GM18868 (cell line): Measurements from ENCODE around the gene NPY2R.

Source experiments
- ATAC-seq: cut with Tn5 transposase; IDR thresholded peaks from one replicate; pipeline ENCODE4 v1.9.1; 2021; ENCODE audit warnings: mild to moderate bottlenecking, moderate library complexity; ENCODE audit not compliant: unreplicated experiment

Gene NPY2R, protein sequence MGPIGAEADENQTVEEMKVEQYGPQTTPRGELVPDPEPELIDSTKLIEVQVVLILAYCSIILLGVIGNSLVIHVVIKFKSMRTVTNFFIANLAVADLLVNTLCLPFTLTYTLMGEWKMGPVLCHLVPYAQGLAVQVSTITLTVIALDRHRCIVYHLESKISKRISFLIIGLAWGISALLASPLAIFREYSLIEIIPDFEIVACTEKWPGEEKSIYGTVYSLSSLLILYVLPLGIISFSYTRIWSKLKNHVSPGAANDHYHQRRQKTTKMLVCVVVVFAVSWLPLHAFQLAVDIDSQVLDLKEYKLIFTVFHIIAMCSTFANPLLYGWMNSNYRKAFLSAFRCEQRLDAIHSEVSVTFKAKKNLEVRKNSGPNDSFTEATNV

DNA sequence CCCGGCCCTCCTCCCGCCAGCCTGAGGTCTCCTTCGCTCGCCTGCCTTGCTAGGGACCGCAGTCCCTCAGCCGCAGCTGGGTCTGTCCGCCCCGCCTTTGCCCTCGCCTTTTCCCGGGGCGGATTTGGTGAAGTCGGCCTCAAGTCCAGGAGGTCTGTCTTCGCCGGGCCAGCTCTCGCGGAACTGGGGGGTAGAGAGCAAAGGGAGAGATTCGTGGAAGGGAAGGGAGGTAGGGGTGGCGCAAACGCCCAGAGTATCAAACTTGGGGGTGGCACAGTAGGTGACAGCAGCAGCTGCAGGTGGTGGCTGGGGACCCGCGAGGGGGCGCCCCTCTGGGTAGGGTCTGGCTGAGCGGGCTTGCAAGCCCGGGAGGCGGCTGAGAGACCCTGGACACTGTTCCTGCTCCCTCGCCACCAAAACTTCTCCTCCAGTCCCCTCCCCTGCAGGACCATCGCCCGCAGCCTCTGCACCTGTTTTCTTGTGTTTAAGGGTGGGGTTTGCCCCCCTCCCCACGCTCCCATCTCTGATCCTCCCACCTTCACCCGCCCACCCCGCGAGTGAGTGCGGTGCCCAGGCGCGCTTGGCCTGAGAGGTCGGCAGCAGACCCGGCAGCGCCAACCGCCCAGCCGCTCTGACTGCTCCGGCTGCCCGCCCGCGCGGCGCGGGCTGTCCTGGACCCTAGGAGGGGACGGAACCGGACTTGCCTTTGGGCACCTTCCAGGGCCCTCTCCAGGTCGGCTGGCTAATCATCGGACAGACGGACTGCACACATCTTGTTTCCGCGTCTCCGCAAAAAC lies at the start of gene NPY2R:
Gene NPY2R (plus strand): TSS at position 379 of the 797 bp plus-strand sequence. CDS start 5,304 bp downstream, outside the sequence.
- no peak for ATAC-seq

DNA sequence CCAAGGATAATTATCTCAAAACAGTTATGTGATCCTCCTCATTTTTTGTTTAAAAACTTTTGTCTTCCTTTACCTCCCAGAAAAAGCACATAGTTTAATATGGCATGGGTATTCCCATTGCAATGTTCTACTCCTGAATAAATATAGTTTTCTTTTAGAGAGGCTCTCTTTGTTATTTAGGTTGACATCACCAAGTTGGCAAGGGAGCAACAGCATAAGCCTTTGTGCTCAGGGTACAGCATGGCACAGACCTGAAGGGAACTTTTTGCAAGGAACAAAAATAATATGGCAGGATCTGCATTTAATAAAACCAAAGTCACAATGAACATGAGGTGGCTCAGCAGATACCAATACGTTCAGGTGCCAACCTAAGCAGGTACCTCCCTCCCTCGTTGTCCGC lies 47.1 kb upstream of the NPY2R start:
- ATAC-seq: no peak

DNA sequence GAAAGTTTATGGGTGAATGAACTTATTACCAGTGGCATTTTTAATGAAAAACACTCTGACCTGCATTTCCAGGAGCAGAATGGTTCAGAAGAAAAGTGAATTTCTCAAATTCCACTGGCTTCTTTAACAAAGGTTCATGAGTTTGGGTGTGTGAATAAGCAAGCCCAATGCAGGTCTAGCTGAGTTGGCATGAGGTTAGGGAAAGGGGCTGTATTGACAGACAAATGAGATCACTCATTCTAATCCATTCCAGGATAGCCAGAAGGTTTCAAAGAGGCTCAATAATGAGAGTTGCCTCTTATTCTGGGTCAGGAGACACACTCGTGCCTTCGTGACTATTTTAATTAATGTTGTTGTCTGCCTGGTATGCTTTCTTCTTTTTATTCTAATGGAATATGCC lies 43.7 kb upstream of the NPY2R start:
- no peak for ATAC-seq

DNA sequence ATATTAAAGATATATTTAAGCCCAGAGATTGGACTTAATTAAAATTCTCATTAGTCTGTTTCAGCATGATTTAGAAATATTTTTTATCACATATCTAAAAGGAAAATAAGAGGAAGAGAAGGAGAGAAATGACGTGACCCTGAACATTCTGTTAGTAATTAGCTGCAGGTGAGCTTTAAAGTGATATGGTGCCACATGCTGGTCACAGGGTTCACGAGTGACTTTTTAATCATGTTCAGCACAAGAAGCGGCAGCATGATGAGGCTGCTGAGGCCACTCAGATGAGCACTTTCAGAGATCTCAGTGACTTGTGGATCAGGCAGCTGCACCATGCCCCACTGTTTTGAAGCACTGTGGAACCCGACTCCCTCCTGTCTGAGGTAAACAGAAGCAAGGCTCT lies 37.9 kb upstream of the NPY2R start:
- no peak for ATAC-seq

DNA sequence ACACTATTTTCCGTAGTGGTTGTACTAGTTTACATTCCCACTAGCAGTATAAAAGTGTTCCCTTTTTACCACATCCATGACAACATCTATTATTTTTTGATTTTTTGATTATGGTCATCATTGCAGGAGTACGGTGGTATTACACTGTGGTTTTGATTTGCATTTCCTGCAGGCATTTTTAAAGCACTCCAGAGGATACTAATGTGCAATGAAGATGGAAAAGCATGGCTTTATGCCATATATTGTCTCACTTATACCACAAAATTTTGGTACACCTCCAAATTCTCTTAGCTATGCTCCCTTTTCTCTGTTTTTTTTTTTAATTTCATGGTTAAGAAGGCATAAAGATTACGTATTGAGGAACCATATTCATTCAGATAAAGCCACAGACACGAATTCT lies 35.1 kb upstream of the NPY2R start:
- ATAC-seq: no peak

DNA sequence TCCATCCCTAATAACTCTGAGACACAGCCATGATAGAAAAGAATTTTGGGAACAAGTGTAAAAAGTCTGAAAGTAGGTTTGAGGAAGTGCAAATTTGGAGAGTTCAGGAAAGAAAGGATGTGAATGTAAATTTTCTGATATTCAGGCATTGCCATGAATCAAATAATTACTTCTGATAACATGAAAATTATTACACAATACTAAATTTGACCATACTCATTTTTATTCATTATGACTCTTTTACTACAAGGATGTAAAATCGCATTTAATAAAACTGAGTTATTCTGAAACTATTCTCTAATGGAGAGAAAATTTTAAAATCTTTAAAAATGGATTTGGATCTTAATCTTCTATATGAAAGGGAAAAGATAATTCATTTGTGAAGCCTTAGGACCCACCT lies 33.8 kb upstream of the NPY2R start:
- no peak for ATAC-seq

DNA sequence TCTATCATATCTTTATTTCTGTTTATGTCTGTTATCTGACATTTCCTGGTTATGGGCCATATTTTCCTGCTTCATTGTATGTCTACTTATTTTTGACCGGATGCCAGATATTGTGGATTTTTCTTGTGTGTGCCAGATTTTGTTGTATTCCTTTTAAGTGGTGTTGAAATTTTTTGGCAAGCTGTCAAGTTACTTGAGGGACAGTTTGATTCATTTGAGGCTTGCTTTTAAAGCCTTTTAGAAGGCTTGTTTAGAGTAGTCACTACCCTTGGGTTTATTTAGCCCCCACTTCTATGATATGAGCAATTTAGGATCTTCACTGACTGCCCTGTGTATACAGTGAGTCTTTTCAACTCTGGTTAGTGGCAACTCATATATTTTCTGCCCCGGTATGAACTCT lies 29.2 kb upstream of the NPY2R start:
- ATAC-seq: no peak

DNA sequence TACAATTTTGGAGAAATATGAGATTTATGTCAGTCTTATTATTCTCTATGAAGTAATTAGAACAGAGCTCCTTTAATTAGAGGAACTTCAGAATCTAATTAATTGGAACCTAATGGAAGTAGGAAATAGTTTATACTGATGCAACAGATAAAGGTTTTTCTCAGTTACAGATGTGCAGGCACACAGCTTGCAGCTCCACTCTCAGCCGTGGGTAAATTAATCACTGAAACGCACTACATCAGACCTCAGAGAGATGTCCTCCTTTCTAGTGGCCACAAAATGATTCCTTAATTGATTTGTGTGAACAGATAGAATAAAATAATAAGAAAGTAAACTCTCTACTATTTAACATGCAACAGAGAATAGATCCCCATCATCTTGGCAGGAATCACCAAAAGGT lies 21.5 kb upstream of the NPY2R start:
- ATAC-seq: no peak

DNA sequence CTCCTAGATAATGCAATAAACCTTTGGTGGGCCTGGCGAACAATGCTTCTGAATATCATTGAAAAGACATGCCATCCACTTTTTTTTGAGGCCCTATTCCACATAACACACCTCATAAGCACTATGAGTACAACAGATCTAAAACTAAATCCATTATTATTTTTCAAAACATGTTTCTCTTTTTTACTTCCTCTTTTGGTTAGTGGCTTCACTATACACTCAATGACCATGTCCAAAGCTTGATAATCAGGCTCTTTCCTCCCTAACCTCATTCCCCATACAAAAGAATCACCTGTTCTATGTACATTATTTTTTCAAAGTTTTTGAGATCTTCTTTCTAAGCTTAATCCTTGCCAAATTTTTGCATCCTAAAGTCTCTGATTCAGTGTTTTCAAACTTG lies 20.4 kb upstream of the NPY2R start:
- ATAC-seq: peak; percentile 53

DNA sequence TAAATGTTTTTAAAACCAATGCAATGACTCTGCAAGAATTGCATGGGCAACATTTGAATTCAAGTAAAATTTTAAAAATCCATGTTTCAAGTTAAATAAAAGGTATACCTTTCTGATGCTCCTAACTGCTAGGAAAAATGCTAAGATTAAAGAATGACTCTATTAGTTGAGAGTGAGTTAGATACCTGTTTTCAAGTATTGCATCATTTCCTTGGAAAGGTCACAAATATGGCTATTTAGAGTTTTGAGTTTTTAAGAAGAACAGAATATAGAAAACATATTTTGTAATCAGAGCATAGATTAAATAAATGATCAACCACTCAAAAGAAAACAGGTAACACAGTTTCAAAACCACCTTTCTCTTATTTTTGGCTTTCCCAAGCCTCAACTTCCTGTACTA lies 18.3 kb upstream of the NPY2R start:
- no peak for ATAC-seq

DNA sequence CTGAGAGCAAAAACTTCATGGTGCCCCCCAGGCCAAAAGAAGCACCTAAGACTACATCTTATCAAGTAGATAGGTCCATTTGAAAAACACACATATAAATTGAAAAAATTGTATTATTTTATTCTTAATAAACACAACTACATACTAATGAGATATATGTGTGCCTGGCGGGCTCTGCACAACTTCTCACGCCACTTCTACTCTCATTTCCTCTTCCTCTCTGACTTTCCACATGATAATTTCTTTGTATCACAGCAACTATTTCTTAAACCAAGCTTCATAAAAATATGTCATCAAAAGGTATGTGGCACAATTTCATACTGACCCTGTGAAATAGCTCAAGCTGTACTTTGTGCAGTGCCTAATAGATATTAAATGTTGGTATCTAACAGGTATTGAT lies 10.7 kb upstream of the NPY2R start:
- ATAC-seq: no peak

DNA sequence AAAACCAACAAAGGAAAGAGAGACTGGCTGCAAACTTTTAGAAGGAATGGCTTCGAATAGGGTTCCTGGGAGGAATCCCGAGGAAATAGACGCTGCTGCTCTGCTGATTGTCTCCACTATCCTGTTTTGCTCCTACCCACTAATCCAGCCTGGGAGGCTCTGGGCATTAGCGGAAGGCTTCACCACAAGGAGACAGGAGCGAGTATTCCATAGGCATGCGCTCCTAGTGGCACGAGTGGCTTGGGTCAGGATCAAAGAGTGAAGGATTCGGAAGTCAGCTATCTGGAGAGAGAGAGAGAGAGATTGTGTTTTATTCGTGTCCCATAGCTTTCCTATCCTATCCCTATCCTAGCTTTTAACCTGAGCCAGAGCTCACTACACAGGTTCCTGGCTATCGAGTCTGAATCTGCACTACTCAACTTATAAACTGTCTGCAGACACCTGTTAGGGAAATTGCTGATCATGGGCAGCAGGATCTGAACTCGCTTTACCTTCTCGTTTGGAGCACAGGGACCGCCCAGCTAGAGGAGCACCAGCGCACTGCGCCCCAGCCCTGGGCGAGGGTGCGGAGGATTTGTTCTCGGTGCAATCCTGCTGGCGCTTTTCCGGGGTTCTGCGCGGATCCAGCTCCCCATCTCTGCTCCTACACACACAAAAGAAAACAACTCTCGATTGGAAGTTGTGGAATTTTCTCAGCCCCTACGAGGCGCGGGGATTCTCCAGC lies 740 bp upstream of the NPY2R start:
- no peak for ATAC-seq

DNA sequence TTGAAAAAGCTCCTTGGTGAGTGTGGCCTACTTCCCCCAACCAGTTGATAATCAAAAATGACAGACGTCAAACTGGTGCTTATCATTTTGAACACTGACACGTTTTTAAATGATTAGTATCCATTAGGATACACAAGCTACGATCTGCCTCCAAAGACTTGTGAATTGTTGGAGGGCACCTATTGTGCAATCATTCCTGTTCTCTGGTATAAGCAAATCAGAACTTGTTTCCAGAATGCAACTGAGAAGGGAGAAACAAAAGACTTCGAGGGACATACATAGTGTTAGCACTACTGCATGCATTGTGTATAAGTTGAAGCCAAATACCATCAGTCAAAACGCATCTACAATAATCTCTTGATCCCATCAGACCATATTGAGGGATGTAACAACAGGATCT lies 11.6 kb downstream of the NPY2R start:
- no peak for ATAC-seq

DNA sequence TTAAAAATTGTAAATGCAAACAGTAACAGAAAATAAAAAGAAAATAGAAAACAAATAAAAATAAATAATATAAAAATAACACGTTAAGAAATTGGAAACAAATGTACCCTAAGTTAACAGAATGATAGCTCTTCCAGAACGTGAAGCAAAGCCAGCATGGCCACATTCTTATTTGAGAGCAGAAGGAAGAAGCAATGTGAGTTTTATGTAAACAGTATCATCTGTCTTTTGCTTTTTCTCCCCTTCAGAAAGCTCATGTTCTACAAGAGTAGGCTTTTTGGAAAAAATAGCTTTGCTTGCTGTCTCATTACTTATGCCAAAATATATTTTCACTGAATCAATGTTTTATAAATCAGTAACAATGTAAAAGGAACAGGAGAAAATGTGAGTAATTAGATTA lies 18.7 kb downstream of the NPY2R start:
- no peak for ATAC-seq

DNA sequence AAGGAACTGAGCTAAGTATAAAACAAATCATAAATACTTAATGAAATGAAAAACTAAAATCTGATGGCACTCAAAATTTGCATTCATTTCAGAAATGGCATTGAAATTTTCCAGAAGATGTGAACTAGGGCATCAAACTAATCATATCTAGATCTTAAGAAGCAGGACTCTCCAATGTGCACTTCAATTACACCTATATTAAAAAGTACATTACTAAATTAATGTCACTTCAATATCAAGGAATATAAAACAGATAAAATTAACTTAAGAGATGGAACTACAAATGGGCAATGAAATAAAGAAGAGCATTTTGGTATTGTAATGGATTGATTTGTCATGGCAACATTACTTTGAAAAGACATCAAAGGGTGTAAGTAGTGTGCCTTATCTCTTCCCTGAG lies 20.3 kb downstream of the NPY2R start:
- ATAC-seq: no peak

DNA sequence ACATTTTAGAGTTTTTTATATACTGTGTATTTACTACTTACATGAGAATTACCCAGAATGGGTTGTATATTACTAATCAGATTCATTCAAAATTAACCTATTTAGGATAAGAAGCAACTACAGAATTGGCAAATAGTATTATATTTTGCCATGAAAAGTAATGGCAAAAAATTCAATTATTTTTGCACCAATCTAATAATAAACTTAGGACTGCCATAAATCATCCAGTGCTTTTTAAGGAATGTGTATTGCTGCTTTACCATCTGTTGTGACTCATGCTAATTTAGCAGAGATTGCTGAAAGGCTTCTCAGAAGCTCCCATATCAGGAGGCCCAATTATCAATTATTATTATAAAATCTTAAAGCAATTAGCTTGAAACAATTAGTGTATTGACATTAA lies 24.0 kb downstream of the NPY2R start:
- ATAC-seq: no peak

DNA sequence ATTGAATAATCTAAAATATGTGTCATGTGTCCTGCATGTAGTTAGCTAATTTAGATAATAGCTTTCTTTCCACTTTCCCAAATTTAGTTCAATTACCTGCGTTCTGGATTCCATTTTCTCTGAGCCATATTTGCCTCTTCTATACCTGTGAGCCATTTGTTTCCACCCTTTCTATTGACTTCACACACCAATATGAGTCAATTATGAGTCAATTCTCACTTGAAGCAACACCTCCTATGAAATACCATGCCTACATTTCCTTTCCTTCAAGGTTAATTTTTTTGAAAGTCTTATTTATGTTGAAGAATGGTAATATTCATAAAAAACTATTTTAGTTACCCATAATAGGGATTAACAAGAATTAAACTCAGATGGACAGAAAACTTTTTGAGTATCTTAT lies 25.8 kb downstream of the NPY2R start:
- no peak for ATAC-seq

DNA sequence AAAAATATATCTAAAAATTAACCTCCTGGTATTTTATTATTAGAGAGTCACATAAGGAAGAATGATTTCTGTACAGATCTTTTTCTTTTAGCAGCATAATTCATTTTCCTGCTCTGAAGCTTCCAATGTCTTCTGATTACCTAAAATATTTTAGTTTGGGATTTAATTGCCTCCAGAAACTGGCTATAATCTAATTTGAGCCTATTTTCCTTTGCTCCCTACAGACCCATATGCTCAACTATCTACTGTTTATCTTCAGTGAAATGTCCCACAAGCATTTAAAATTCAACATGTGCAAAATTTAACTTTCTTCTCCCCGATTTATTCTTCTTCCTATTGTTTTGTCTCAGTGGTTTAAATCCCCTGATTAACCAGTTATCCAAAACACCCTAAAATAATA lies 29.1 kb downstream of the NPY2R start:
- no peak for ATAC-seq

DNA sequence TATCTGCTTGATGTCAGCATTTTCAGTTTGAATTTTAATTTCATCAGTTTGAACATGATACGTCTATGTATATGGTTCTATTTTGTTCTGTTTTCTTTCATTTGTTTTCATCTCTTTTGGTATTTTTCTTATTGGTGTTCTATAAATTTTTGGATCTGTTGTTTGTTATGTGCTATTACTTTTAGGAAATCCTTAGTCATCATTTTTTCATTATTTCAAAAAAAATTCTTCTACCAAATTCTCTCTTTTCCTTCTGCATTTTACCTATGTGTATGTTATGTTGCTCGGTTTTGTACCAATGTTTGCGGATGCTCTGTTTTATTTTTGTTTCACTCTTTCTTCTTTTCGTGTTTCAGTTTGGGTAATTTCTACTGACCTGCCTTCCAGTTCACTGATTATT lies 32.8 kb downstream of the NPY2R start:
- ATAC-seq: no peak

DNA sequence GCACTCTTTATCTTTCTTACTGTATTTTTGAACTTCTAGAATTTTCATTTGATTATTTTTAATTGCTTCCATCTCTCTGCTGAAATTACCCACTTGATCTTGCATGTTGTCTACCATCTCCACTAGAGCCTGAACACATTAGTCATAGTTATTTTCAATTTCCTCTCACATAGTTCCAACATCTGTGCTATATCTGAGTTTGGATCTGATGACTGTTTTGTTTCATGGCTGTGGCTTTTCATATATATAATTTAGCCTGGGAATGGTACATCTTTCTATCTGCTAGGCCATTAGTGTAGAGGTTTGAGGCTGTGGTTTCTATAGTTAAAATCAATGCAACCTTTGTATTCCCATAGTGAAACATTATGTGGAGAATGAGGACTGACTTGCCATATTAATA lies 33.2 kb downstream of the NPY2R start:
- ATAC-seq: no peak

DNA sequence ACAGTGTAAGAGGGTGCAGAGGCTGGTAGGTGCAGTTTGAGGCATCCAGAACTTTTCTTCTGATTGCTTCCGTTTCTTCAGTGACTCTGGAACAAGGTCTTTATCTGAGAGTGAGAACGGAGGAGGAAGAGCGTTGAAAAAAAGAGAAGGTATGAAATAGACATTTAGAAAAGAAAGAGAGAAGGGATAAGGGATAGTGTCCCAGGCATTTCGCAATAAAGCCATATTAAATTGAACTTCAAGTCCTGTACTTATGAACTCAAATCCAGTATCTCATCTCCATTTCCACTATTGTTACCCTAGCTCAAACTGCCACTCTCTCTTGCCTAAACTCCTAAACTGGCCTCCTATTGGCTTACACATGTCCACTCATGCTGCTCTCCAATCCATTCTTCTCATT lies 36.7 kb downstream of the NPY2R start:
- no peak for ATAC-seq
